ES-I3 (cell line): ENCODE results near the gene IGFBPL1.

Experiments
- H3K36me3 ChIP-seq: 2 replicates; pipeline ENCODE4 v1.6.1; 2013; ENCODE audit warnings: mild to moderate bottlenecking, low read length, control low read depth, moderate library complexity; ENCODE audit not compliant: insufficient read depth
- H3K4me1 ChIP-seq: 2 replicates; pipeline ENCODE4 v1.6.1; 2013; ENCODE audit warnings: mild to moderate bottlenecking, control low read depth, low read length; ENCODE audit not compliant: insufficient read depth
- H3K9ac ChIP-seq: 2 replicates; pipeline ENCODE4 v1.6.1; 2013; ENCODE audit warnings: low read depth, mild to moderate bottlenecking, low read length, moderate library complexity
- H3K9me3 ChIP-seq: 2 replicates; pipeline ENCODE4 v1.6.1; 2013; ENCODE audit warnings: mild to moderate bottlenecking, low read length, moderate library complexity; ENCODE audit not compliant: control insufficient read depth, insufficient read depth

Gene IGFBPL1

DNA sequence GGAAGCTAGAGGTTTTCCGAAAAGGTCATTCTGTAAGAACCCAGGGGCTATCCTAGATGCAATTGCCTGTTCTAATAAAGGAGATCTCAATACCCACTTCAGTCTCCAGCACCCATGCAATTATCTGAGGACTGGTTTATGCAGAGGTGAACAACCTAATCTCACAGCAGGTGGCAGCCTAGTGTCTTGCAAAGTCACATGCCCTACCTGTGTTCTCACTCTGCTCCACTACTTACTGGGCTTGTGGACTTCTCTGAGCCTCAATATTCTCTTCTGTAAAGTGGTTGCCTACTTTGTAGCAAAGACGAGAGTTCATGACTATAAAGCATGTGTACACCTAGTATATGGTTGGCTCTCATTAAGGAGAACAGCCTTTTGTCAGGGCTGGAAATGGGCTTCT is 52.8 kb downstream of the IGFBPL1 start:
- Histone ChIP-seq H3K9me3 (no peaks in the 10 kb centered on the region), H3K4me1 (peaks cover 3% of the 10 kb centered on the region; the same call in 1 of the 2 replicates), H3K36me3 (no peaks in the 10 kb centered on the region), H3K9ac (no peak overlapping the region)

- H3K9me3 ChIP-seq = no peaks in the 10 kb centered on the region
- no peak overlapping the region for H3K9ac ChIP-seq
- no peaks in the 10 kb centered on the region for H3K36me3 ChIP-seq
- peaks cover 3% of the 10 kb centered on the region; the same call in 1 of the 2 replicates for H3K4me1 ChIP-seq
Measured at GRCh38 chr9:38370176-38370575, 54.1 kb downstream of the IGFBPL1 start.

DNA sequence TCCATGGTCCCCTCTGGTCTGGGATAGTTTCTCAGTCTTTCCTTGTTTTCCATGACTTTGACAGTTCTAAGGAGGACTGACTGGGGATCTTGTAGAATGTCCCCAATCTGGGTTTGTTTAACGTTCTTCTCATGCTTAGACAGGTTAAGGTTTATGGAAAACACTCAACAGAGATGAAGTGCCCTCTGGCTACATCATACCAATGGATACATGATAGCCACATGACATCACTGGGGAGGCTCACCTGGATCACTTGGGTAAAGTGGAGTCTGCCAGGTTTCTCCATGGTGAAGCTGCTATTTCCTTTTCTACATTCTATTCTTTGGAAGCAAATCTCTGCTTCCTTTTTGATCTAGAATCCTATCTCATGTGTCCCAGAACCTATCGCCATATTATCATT is 55.5 kb downstream of the IGFBPL1 start:
- Histone ChIP-seq H3K9ac (no peak overlapping the region), H3K9me3 (no peaks in the 10 kb centered on the region), H3K4me1 (peaks cover 3% of the 10 kb centered on the region; the same call in 1 of the 2 replicates), H3K36me3 (no peaks in the 10 kb centered on the region)

GRCh38 chr9:38367898-38368297 is 56.4 kb downstream of the IGFBPL1 start:
- H3K36me3 ChIP-seq = no peaks in the 10 kb centered on the region

DNA sequence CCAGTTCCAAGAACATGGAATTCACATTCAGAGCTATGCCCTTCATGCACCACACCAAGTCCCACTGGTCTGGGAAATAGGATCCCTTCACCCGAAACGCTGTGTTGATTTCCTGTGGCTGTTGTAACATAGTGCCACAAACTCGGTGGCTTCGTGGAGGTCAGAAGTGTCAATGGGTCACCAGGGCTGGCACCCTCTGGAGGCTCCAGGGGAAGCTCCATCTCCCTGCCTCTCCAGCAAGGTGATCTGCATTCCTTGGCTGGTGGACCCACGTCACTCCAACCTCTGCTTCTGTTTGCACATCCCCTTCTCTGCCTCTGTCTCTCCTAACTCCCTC is 60.7 kb downstream of the IGFBPL1 start:
- H3K4me1 ChIP-seq = no peaks in the 10 kb centered on the region
- H3K9me3 ChIP-seq = no peaks in the 10 kb centered on the region

More at GRCh38 chr9:38367898-38368297, 56.4 kb downstream of the IGFBPL1 start:
- Histone ChIP-seq H3K9ac (no peak overlapping the region), H3K4me1 (peaks cover 3% of the 10 kb centered on the region; the same call in 1 of the 2 replicates), H3K9me3 (no peaks in the 10 kb centered on the region)

GRCh38 chr9:38362852-38363588 is 61.2 kb downstream of the IGFBPL1 start:
- H3K9me3 ChIP-seq = no peaks in the 10 kb centered on the region
- H3K9ac ChIP-seq = no peak overlapping the region
- no peaks in the 10 kb centered on the region for H3K4me1 ChIP-seq
- H3K36me3 ChIP-seq = no peaks in the 10 kb centered on the region

More for the DNA sequence above, 60.7 kb downstream of the IGFBPL1 start:
- no peaks in the 10 kb centered on the region for H3K36me3 ChIP-seq
- no peak overlapping the region for H3K9ac ChIP-seq

DNA sequence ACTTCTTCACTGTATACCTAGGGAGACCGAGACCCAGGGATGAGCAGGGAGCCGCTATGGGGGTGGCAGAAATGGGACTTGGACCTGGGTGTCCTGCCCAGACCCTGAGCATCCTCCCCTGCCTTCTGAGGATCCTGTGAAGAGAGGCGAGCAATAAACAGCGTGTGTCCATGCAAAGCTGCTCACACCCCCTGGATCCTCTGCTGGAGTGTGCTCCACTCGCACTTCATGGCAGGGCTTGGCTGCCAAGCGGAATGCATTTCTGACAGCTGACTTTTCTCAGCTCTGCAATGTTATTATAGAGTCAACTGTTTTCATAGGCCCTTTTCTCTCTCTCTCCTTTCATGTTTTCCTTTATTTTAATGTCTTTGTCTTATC is 62.8 kb downstream of the IGFBPL1 start:
- Histone ChIP-seq H3K9ac (no peak overlapping the region), H3K4me1 (no peaks in the 10 kb centered on the region), H3K36me3 (no peaks in the 10 kb centered on the region), H3K9me3 (no peaks in the 10 kb centered on the region)

DNA sequence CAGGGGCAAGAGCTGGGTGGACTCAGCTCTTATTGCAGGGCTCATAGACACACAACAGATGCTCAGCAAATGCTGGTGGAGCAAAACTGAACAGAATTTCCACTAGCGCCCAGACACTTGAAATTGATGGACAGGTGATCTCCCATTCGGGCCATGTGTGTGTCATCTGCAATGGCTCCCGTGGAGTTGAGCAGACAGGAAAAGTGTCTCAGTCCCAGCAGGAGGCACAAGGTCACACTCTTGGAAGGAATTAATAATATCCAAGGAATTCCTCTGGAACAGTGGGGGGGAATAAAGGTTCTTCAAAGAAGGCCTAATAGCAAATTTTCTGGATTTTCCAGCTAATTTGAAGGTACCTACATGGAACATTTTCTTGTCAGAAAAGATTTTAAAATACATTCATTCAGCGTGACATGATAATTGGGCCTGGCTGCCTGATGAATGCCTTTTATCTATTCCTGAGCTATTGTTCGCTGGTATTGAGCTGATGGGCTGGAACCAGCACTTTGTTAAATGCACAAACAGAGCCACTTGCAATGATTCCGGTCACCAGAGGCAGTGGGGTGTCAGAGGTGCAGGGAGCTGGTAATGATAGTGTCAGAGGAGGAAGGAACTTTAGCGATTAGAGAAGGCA is 63.3 kb downstream of the IGFBPL1 start:
- no peaks in the 10 kb centered on the region for H3K9me3 ChIP-seq

GRCh38 chr9:38359689-38360385 is 64.4 kb downstream of the IGFBPL1 start:
- Histone ChIP-seq H3K4me1 (no peaks in the 10 kb centered on the region), H3K9me3 (no peaks in the 10 kb centered on the region), H3K9ac (no peak overlapping the region), H3K36me3 (no peaks in the 10 kb centered on the region)

More for the DNA sequence above, 63.3 kb downstream of the IGFBPL1 start:
- Histone ChIP-seq H3K9ac (no peak overlapping the region), H3K36me3 (no peaks in the 10 kb centered on the region), H3K4me1 (no peaks in the 10 kb centered on the region)

GRCh38 chr9:38359297-38359653 is 65.0 kb downstream of the IGFBPL1 start:
- no peaks in the 10 kb centered on the region for H3K9me3 ChIP-seq
- H3K9ac ChIP-seq = no peak overlapping the region
- H3K36me3 ChIP-seq = no peaks in the 10 kb centered on the region
- H3K4me1 ChIP-seq = no peaks in the 10 kb centered on the region

DNA sequence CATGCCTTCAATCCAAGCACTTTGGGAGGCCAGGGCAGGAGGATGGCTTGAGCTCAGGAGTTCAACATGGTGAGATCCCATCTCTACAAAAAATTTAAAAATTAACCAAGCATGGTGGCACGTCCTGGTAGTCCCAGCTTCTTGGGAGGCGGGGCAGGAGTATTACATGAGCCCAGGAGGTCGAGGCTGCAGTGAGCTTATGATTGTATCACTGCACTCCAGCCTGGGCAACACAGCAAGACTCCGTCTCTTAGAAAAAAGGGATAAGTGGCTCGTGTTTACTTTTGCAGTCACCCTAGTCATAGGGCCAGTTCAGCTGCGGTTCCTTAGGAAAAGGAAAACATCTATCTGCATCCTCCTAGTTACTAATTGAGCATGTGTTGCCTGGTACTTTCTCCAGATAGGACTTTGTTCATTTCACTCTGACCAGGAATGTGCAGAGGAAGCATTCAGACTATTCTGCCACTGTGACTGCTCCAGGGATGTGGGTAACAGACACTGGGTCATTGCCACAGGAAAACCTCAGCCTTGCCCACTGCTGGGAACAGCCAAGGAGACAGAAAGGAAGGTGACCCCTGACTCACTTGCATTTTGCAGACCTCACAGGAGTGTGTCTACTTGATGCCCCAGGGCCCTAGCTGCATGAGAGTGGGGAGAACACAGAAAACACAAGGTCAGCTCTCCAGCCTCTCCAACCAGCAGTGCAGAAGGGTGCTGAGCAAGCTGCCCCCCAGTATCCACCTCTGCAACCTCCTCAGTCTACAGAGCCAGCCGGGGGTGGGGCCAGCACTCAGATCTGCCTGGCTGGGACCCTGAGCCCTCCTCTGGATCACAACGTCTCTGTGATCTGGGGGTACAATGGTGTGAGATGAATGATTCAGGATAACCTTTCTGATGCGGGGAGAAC is 65.6 kb downstream of the IGFBPL1 start:
- Histone ChIP-seq H3K9me3 (no peaks in the 10 kb centered on the region), H3K4me1 (no peaks in the 10 kb centered on the region), H3K9ac (no peak overlapping the region), H3K36me3 (no peaks in the 10 kb centered on the region)

DNA sequence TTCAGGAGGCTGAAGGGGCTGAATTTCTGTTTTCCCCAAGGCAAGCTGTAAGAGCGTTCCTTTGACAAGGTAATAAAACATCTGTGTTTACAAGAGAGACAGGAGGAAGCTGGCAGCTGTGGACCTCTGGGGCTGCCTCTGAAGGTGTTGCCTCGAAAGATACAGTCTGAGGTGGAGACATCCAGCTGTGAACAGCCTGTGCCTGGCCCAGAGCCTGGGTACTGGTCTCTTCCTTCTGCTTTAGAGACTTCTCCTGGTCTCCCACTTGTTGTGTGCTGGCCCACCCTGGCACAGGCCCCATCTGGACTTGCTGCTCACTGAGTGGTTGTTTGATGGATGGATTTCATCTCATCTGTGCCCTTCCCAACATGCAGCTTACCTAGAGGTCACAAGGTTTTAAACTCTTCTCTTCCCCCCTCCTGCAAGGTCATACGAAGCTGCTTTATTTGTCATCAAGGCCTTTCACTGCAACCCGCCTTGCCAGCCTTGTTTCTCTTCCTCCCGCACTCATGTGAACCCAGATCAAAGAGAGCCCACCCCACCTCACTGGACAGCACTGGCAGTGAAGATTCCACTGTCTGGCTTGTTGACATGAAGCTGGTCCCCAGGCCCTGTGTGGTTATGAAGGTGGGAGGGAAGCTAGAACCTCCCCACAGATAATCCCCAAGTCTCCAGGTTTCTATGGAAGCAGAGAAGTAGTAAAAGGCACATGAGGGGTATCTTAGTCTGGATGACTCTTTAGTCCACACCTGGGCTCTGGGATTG is 66.7 kb downstream of the IGFBPL1 start:
- H3K4me1 ChIP-seq = no peaks in the 10 kb centered on the region
- H3K9me3 ChIP-seq = no peaks in the 10 kb centered on the region
- no peaks in the 10 kb centered on the region for H3K36me3 ChIP-seq
- H3K9ac ChIP-seq = no peak overlapping the region

DNA sequence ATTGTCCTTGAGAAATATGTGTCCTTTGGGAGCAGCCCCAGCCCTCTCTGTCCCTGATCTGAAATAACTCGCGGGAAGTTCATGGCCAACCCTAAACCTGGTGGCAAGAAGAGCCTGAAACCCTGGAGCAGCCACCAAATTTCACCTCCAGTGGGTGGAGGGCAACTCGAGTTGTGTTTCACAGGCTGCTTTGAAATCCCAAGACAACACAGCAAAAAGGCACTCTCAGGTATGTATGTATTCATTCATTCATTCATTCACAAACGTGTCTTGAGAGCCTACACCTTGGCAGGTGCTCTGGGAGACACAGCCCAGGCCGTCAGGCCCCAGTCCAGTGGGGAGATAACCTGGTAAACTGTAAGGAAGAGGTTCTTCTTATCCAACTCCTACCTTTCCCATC is 67.4 kb downstream of the IGFBPL1 start:
- H3K4me1 ChIP-seq = no peaks in the 10 kb centered on the region
- no peaks in the 10 kb centered on the region for H3K9me3 ChIP-seq
- no peaks in the 10 kb centered on the region for H3K36me3 ChIP-seq
- no peak overlapping the region for H3K9ac ChIP-seq
